Liver (tissue), 9 donors: ENCODE results near the gene OPA3. TPM values are rescaled to one million over a fixed set of nuclear protein-coding genes. Genes with fewer than 3 reads are reported as not detected.
A peak's percentile ranks its signal among the peaks of the same experiment; 100 is the strongest.

Source experiments
- DNase-seq: peaks from one replicate; pipeline ENCODE4 v3.0.0-alpha.2; 2017; ENCODE audit warnings: low spot score
- H3K27ac ChIP-seq, 2 donors: one replicate each; pipeline ENCODE4 v1.7.0; 2013; ENCODE audit warnings: inconsistent platforms in 2 of 2, low read length in 2 of 2, control low read depth in 1 of 2, low read depth in 1 of 2, mild to moderate bottlenecking in 1 of 2
- H3K27me3 ChIP-seq, 4 donors: one replicate each; pipeline versions ENCODE4 v1.6.1 to v1.7.0; 2013; ENCODE audit warnings: low read length in 3 of 4, inconsistent platforms in 1 of 4, mild to moderate bottlenecking in 1 of 4, moderate library complexity in 1 of 4; ENCODE audit not compliant: control insufficient read depth in 4 of 4, insufficient read depth in 4 of 4
- H3K36me3 ChIP-seq, 4 donors: one replicate each; pipeline versions ENCODE4 v1.6.1 to v1.7.0; 2013; ENCODE audit warnings: low read length in 3 of 4, mild to moderate bottlenecking in 3 of 4, low read depth in 1 of 4, moderate library complexity in 1 of 4; ENCODE audit not compliant: control insufficient read depth in 4 of 4, insufficient read depth in 3 of 4
- H3K4me1 ChIP-seq, 4 donors: one replicate each; pipeline versions ENCODE4 v1.6.1 to v1.7.0; 2013; ENCODE audit warnings: low read length in 3 of 4, mild to moderate bottlenecking in 3 of 4, moderate library complexity in 1 of 4; ENCODE audit not compliant: control insufficient read depth in 4 of 4, insufficient read depth in 4 of 4
- H3K4me3 ChIP-seq, 3 donors: one replicate each; pipeline versions ENCODE4 v1.6.1 to v1.7.0; 2013; ENCODE audit warnings: low read length in 3 of 3, control low read depth in 1 of 3, low read depth in 1 of 3, mild to moderate bottlenecking in 1 of 3
- H3K9ac ChIP-seq, 2 donors: one replicate each; pipeline ENCODE4 v1.7.0; 2013; ENCODE audit warnings: low read length in 2 of 2, mild to moderate bottlenecking in 2 of 2, moderate library complexity in 2 of 2, control low read depth in 1 of 2, low read depth in 1 of 2
- H3K9me3 ChIP-seq, 4 donors: one replicate each; pipeline versions ENCODE4 v1.6.1 to v1.7.0; 2013; ENCODE audit warnings: low read length in 3 of 4; ENCODE audit not compliant: control insufficient read depth in 4 of 4
- JUND ChIP-seq, 2 donors: IDR thresholded peaks; 2 replicates each; pipeline ENCODE4 v1.6.1; 2016; ENCODE audit warnings: antibody characterized with exemption in 2 of 2
- WGBS: extraction: QIAGEN DNeasy Blood & Tissue Kit; methylation state at CpG from one replicate; pipeline ENCODE4 v1.1.7; 2013; 5-methylcytosine and 5-hydroxymethylcytosine counted together
- polyA plus RNA-seq, 2 donors: library from polyadenylated mRNA; stranded (reverse) in 1 of 2; unstranded in 1 of 2; fragments of 200-250 nt in 1 of 2; fragments of >200 nt in 1 of 2; fragmentation: Nextera tagmentation in 1 of 2; extraction: Ambion mirVana in 1 of 2; gene quantifications; one replicate each; pipeline versions ENCODE4 v1.2.1 to v1.2.3, GENCODE V29; 2013 to 2015
- total RNA-seq, 2 donors: library from RNA; depleted of rRNA; stranded (reverse); fragments of >200 nt; gene quantifications; one replicate each; pipeline ENCODE4 v1.2.3, GENCODE V29; 2014
- TF ChIP-seq, protein P1 (sequence below): IDR thresholded peaks from 2 replicates; pipeline ENCODE4 v1.6.1; 2016; ENCODE audit warnings: antibody characterized with exemption, mild to moderate bottlenecking
- donor health status: healthy.
- donor health status: healthy.
- donor health status: healthy.
- donor health status: healthy.
- donor health status: healthy.

Gene OPA3
- total and polyA plus RNA-seq, 4 donors = 3.8 to 9.4 (median 6.2) TPM

GRCh38 chr19:45477713-45478453 lies 106.7 kb downstream of the OPA3 start:
- no peak overlapping the region for H3K4me3 ChIP-seq
- WGBS = 7% methylated on average over 12 of the region's 12 CpGs

More at GRCh38 chr19:45477713-45478453, 106.7 kb downstream of the OPA3 start:
- Histone ChIP-seq H3K9ac (peak overlapping the region; percentile 95 to 99), H3K36me3 (no peaks in the 10 kb centered on the region), H3K27ac (peak overlapping the region; percentile 92 to 97), H3K4me1 (peaks cover 0 to 10% (median 2%) of the 10 kb centered on the region in 4 donors), H3K27me3 (peaks cover 0 to 2% (median 0%) of the 10 kb centered on the region in 4 donors), H3K9me3 (no peaks in the 10 kb centered on the region)
- peak in 1 of 2 donors; percentile 6 for TF ChIP-seq JUND (IDR thresholded peaks at IDR 0.05)
- TF ChIP-seq, protein P1, sequence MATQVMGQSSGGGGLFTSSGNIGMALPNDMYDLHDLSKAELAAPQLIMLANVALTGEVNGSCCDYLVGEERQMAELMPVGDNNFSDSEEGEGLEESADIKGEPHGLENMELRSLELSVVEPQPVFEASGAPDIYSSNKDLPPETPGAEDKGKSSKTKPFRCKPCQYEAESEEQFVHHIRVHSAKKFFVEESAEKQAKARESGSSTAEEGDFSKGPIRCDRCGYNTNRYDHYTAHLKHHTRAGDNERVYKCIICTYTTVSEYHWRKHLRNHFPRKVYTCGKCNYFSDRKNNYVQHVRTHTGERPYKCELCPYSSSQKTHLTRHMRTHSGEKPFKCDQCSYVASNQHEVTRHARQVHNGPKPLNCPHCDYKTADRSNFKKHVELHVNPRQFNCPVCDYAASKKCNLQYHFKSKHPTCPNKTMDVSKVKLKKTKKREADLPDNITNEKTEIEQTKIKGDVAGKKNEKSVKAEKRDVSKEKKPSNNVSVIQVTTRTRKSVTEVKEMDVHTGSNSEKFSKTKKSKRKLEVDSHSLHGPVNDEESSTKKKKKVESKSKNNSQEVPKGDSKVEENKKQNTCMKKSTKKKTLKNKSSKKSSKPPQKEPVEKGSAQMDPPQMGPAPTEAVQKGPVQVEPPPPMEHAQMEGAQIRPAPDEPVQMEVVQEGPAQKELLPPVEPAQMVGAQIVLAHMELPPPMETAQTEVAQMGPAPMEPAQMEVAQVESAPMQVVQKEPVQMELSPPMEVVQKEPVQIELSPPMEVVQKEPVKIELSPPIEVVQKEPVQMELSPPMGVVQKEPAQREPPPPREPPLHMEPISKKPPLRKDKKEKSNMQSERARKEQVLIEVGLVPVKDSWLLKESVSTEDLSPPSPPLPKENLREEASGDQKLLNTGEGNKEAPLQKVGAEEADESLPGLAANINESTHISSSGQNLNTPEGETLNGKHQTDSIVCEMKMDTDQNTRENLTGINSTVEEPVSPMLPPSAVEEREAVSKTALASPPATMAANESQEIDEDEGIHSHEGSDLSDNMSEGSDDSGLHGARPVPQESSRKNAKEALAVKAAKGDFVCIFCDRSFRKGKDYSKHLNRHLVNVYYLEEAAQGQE = no peak
- DNase-seq = no peak

Other genes starting within 250 kb of the OPA3 start
- gene KLC3, start 244.1 kb downstream of the OPA3 start, total RNA-seq = 1 to 10 TPM in 1 of 2 donors, under 1 TPM in 1; 0.08 to 1.3 TPM
- gene KLC3, start 244.1 kb downstream of the OPA3 start, polyA plus RNA-seq = under 1 TPM in 1 of 2 donors, not detected in 1; 0.08 TPM
- gene ERCC2, start 214.2 kb downstream of the OPA3 start, total RNA-seq = 1 to 10 TPM; 8.3 to 8.7 TPM
- gene ERCC2, start 214.2 kb downstream of the OPA3 start, polyA plus RNA-seq = 1 to 10 TPM; 3.3 to 8.2 TPM
- 1 to 10 TPM in 1 of 2 donors, under 1 TPM in 1; 0.51 to 6.5 TPM for gene PPP1R13L, start 179.7 kb downstream of the OPA3 start, total RNA-seq
- 1 to 10 TPM; 3.3 to 7.7 TPM for gene PPP1R13L, start 179.7 kb downstream of the OPA3 start, polyA plus RNA-seq
- gene POLR1G, start 178.2 kb downstream of the OPA3 start, total RNA-seq = 1 to 10 TPM; 1.9 TPM
- 1 to 10 TPM; 1.1 to 2.4 TPM for gene POLR1G, start 178.2 kb downstream of the OPA3 start, polyA plus RNA-seq
- 10 to 100 TPM; 19.3 to 24.7 TPM for gene ERCC1, start 160.9 kb downstream of the OPA3 start, total RNA-seq
- gene ERCC1, start 160.9 kb downstream of the OPA3 start, polyA plus RNA-seq = 10 to 100 TPM; 19.2 to 28.7 TPM
- gene FOSB, start 116.8 kb downstream of the OPA3 start, total RNA-seq = 1 to 10 TPM in 1 of 2 donors, under 1 TPM in 1; 0.28 to 1.3 TPM
- under 1 TPM; 0.18 to 0.51 TPM for gene FOSB, start 116.8 kb downstream of the OPA3 start, polyA plus RNA-seq
- gene RTN2, start 87.8 kb downstream of the OPA3 start, total RNA-seq = 1 to 10 TPM; 1.0 to 1.6 TPM
- 1 to 10 TPM; 1.3 to 3.5 TPM for gene RTN2, start 87.8 kb downstream of the OPA3 start, polyA plus RNA-seq
- 1 to 10 TPM in 1 of 2 donors, under 1 TPM in 1; 0.17 to 1.5 TPM for gene PPM1N, start 86.4 kb downstream of the OPA3 start, total RNA-seq
- gene PPM1N, start 86.4 kb downstream of the OPA3 start, polyA plus RNA-seq = under 1 TPM; 0.45 to 0.49 TPM
- 10 to 100 TPM; 20.2 to 29.1 TPM for gene VASP, start 77.3 kb downstream of the OPA3 start, total RNA-seq
- gene VASP, start 77.3 kb downstream of the OPA3 start, polyA plus RNA-seq = 10 to 100 TPM in 1 of 2 donors, 1 to 10 TPM in 1; 7.3 to 25.3 TPM
- under 1 TPM; 0.37 to 0.84 TPM for gene GPR4, start 17.4 kb upstream of the OPA3 start, total RNA-seq
- 1 to 10 TPM; 1.1 to 1.9 TPM for gene GPR4, start 17.4 kb upstream of the OPA3 start, polyA plus RNA-seq
- 1 to 10 TPM; 8.5 to 9.5 TPM for gene EML2, start 54.6 kb upstream of the OPA3 start, total RNA-seq
- gene EML2, start 54.6 kb upstream of the OPA3 start, polyA plus RNA-seq = 10 to 100 TPM in 1 of 2 donors, 1 to 10 TPM in 1; 1.1 to 10.4 TPM
- under 1 TPM; 0.05 to 0.50 TPM for gene GIPR, start 83.4 kb upstream of the OPA3 start, total RNA-seq
- under 1 TPM; 0.06 to 0.08 TPM for gene GIPR, start 83.4 kb upstream of the OPA3 start, polyA plus RNA-seq
- gene SNRPD2, start 107.2 kb upstream of the OPA3 start, total RNA-seq = 10 to 100 TPM; 38.6 to 71.9 TPM
- 100 to 1,000 TPM; 109 to 175 TPM for gene SNRPD2, start 107.2 kb upstream of the OPA3 start, polyA plus RNA-seq
- 1 to 10 TPM; 3.7 to 6.1 TPM for gene QPCTL, start 107.9 kb upstream of the OPA3 start, total RNA-seq
- gene QPCTL, start 107.9 kb upstream of the OPA3 start, polyA plus RNA-seq = 1 to 10 TPM; 2.9 to 4.5 TPM
- 1 to 10 TPM; 2.9 to 4.2 TPM for gene FBXO46, start 146.1 kb upstream of the OPA3 start, total RNA-seq
- gene FBXO46, start 146.1 kb upstream of the OPA3 start, polyA plus RNA-seq = 1 to 10 TPM; 1.2 to 4.5 TPM
- not detected for gene MEIOSIN, start 148.6 kb upstream of the OPA3 start, total RNA-seq
- gene MEIOSIN, start 148.6 kb upstream of the OPA3 start, polyA plus RNA-seq = not detected
- 1 to 10 TPM; 2.7 to 5.0 TPM for gene SIX5, start 184.4 kb upstream of the OPA3 start, total RNA-seq
- gene SIX5, start 184.4 kb upstream of the OPA3 start, polyA plus RNA-seq = 1 to 10 TPM; 3.7 to 9.9 TPM
- gene DMPK, start 197.7 kb upstream of the OPA3 start, total RNA-seq = 10 to 100 TPM in 1 of 2 donors, 1 to 10 TPM in 1; 6.4 to 12.5 TPM
- gene DMPK, start 197.7 kb upstream of the OPA3 start, polyA plus RNA-seq = 1 to 10 TPM; 1.8 to 5.9 TPM
- gene DMWD, start 208.0 kb upstream of the OPA3 start, total RNA-seq = 10 to 100 TPM; 11.3 to 14.6 TPM
- gene DMWD, start 208.0 kb upstream of the OPA3 start, polyA plus RNA-seq = 1 to 10 TPM; 3.7 to 6.5 TPM
- gene RSPH6A, start 230.5 kb upstream of the OPA3 start, total RNA-seq = under 1 TPM in 1 of 2 donors, not detected in 1; 0.08 TPM
- not detected for gene RSPH6A, start 230.5 kb upstream of the OPA3 start, polyA plus RNA-seq